Neural crest cell (in vitro differentiated cells): ENCODE results near the gene KCNMA1. TPM values are rescaled to one million over a fixed set of nuclear protein-coding genes. Genes with fewer than 3 reads are reported as not detected.

Source experiments
- DNase-seq: peaks from one replicate; pipeline ENCODE4 v3.0.0; 2021; ENCODE audit warnings: low read depth, mixed read lengths, low spot score
- H3K27ac Mint-ChIP-seq: one replicate; pipeline ENCODE4 v1.8.0; 2021; ENCODE audit warnings: mild to moderate bottlenecking, mixed read lengths; ENCODE audit not compliant: unreplicated experiment
- H3K27me3 Mint-ChIP-seq: 2 replicates; pipeline ENCODE4 v1.8.0; 2021; ENCODE audit warnings: low read depth, mild to moderate bottlenecking, mixed read lengths
- H3K36me3 Mint-ChIP-seq: 2 replicates; pipeline ENCODE4 v1.8.0; 2021; ENCODE audit warnings: low read depth, mild to moderate bottlenecking, mixed read lengths
- H3K4me1 Mint-ChIP-seq: 2 replicates; pipeline ENCODE4 v1.8.0; 2021; ENCODE audit warnings: mixed read lengths
- H3K4me3 Mint-ChIP-seq: one replicate; pipeline ENCODE4 v1.8.0; 2021; ENCODE audit warnings: mild to moderate bottlenecking, mixed read lengths
- H3K9me3 Mint-ChIP-seq: 2 replicates; pipeline ENCODE4 v1.8.0; 2021; ENCODE audit warnings: mixed read lengths
- total RNA-seq: library from RNA; stranded (reverse); gene quantifications from 2 replicates; pipeline ENCODE4 v1.2.1, GENCODE V29; 2021
- TF ChIP-seq, protein P1 (sequence below): fragments of 200-600 bp; sonication (generic); conservative IDR thresholded peaks from 2 replicates; pipeline ENCODE4 v1.5.0; 2021; ENCODE audit warnings: antibody characterized with exemption, mild to moderate bottlenecking

Gene KCNMA1
- total RNA-seq, 1 donor from 2014 or later = 1.7 TPM

GRCh38 chr10:77082601-77083252, 554.9 kb downstream of the KCNMA1 start:
- Mint-ChIP-seq H3K4me3 (no peak overlapping the region), H3K27me3 (no peaks in the 10 kb centered on the region), H3K9me3 (no peaks in the 10 kb centered on the region), H3K27ac (no peak overlapping the region), H3K36me3 (no peaks in the 10 kb centered on the region), H3K4me1 (peaks cover 19% of the 10 kb centered on the region)
- no peak for DNase-seq
- TF ChIP-seq, protein P1, sequence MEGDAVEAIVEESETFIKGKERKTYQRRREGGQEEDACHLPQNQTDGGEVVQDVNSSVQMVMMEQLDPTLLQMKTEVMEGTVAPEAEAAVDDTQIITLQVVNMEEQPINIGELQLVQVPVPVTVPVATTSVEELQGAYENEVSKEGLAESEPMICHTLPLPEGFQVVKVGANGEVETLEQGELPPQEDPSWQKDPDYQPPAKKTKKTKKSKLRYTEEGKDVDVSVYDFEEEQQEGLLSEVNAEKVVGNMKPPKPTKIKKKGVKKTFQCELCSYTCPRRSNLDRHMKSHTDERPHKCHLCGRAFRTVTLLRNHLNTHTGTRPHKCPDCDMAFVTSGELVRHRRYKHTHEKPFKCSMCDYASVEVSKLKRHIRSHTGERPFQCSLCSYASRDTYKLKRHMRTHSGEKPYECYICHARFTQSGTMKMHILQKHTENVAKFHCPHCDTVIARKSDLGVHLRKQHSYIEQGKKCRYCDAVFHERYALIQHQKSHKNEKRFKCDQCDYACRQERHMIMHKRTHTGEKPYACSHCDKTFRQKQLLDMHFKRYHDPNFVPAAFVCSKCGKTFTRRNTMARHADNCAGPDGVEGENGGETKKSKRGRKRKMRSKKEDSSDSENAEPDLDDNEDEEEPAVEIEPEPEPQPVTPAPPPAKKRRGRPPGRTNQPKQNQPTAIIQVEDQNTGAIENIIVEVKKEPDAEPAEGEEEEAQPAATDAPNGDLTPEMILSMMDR = peak; percentile 47

- DNase-seq = no peak
- no peaks in the 10 kb centered on the region for H3K9me3 Mint-ChIP-seq
- H3K36me3 Mint-ChIP-seq = no peaks in the 10 kb centered on the region
- no peak overlapping the region for H3K4me3 Mint-ChIP-seq
- TF ChIP-seq, protein P1 = no peak
- H3K4me1 Mint-ChIP-seq = peaks cover 19% of the 10 kb centered on the region
- no peak overlapping the region for H3K27ac Mint-ChIP-seq
- H3K27me3 Mint-ChIP-seq = no peaks in the 10 kb centered on the region
Measured at GRCh38 chr10:77081481-77081891, 556.1 kb downstream of the KCNMA1 start.

DNA sequence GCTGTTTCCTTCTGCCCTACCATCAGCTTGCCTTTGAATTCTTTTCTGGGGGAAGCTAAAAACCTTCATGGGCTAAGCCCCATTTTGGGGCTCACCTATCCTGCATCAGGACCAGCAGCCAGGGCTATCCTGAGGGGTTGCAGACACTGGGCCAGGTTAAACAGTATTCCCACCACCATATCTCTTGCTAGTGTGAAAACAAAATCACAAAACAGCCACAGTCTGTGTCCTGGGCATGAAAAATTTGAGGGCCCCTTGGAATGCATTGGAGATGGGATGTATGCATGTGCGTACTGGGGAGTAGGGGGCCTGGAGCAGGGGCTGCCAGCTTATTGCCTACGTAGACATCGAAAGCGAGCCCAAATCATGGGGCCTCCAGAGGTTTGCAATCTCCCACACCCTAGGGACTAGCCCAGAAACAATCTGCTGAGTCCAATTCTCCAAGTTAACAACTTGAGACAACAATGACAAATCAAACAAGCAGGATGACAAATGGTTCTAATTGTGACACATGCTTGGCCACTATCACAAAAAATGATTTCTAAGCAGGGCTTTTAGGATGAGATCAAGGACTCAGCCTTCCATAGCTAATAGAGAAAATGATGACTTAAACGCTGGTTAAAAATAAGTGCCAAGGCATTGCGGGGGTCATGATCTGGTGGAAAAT, 557.1 kb downstream of the KCNMA1 start:
- TF ChIP-seq, protein P1 = no peak
- Mint-ChIP-seq H3K4me3 (no peak overlapping the region), H3K36me3 (no peaks in the 10 kb centered on the region), H3K27me3 (no peaks in the 10 kb centered on the region), H3K4me1 (peaks cover 22% of the 10 kb centered on the region), H3K9me3 (no peaks in the 10 kb centered on the region), H3K27ac (no peak overlapping the region)
- DNase-seq = no peak

- Mint-ChIP-seq H3K36me3 (no peaks in the 10 kb centered on the region), H3K27ac (peak overlapping the region; percentile 62), H3K9me3 (no peaks in the 10 kb centered on the region), H3K4me1 (peaks cover 22% of the 10 kb centered on the region), H3K27me3 (no peaks in the 10 kb centered on the region), H3K4me3 (no peak overlapping the region)
- no peak for DNase-seq
- TF ChIP-seq, protein P1 = no peak
Measured at GRCh38 chr10:77079592-77080300, 557.9 kb downstream of the KCNMA1 start.

- no peak for DNase-seq
- Mint-ChIP-seq H3K4me3 (no peak overlapping the region), H3K4me1 (peaks cover 25% of the 10 kb centered on the region), H3K9me3 (no peaks in the 10 kb centered on the region), H3K36me3 (no peaks in the 10 kb centered on the region), H3K27ac (no peak overlapping the region), H3K27me3 (no peaks in the 10 kb centered on the region)
- TF ChIP-seq, protein P1 = no peak
Measured at GRCh38 chr10:77077316-77077945, 560.2 kb downstream of the KCNMA1 start.
